Measurements from ENCODE around the gene GFPT2.

The GFPT2 gene

DNA sequence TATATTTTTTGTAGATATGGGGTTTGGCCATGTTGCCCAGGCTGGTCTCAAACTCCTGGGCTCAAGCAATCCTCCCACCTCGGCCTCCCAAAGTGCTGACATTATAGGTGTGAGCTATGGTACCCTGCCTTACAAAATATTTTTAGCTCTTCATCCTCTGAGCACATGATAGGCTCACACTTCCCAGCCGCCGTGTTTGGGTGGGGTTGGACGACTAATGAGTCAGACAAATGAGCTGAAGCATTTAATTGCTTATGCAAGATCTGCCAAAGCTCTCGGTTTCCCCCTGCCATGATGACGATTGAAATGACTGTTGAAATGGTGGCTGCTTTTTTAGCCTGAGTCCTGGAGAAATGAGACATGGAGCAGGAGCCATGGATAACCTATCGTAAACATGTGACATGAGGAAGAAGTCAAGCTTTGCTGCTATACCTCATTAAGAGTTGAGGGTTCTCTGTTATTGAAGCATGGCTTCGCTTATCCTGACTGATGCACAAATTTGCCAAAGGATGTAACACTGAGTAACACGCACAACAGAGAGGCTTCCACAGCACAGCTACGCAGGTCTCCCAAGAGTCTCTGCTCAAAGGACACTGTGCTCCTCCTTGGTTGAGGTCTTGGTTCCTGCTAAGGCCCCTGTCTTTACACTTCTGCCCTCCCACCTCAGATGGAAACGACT lies 48.2 kb upstream of the GFPT2 start:
- Histone ChIP-seq H3K36me3 (ENCODE audit: control insufficient read depth in 2 of 2, insufficient read depth in 1 of 2, low read length in 2 of 2) (no peaks in the 10 kb centered on the region), H3K4me1 (ENCODE audit: control insufficient read depth, insufficient read depth, low read length) (no peaks in the 10 kb centered on the region), H3K9me3 (ENCODE audit: control insufficient read depth, insufficient read depth, low read depth, low read length) (no peaks in the 10 kb centered on the region), H3K27ac (ENCODE audit: extremely low read depth, low read depth, low read length) (no peak overlapping the region), H3K4me3 (ENCODE audit: low read depth, low read length) (no peak overlapping the region)
- TF ChIP-seq MYNN (tag by site-specific recombination; IDR thresholded peaks at IDR 0.05; ENCODE audit: borderline replicate concordance) = no peak
- no peak for TF ChIP-seq ZBTB11 (tag by site-specific recombination; conservative IDR thresholded peaks at IDR 0.05; ENCODE audit: low read depth)
- no peak for TF ChIP-seq ZEB2 (tag by site-specific recombination; IDR thresholded peaks at IDR 0.05)
- TF ChIP-seq KLF1 (tag by site-specific recombination; IDR thresholded peaks at IDR 0.05) = no peak
- no peak for TF ChIP-seq ZNF692 (tag by site-specific recombination; IDR thresholded peaks at IDR 0.05)
- TF ChIP-seq ZNF610 (tag by site-specific recombination; IDR thresholded peaks at IDR 0.05; ENCODE audit: borderline replicate concordance) = no peak
- no peak for TF ChIP-seq ZNF777 (tag by site-specific recombination; IDR thresholded peaks at IDR 0.05; ENCODE audit: borderline replicate concordance)
- ChIA-PET CTCF (no interaction called here), POLR2A (no interaction called here)

DNA sequence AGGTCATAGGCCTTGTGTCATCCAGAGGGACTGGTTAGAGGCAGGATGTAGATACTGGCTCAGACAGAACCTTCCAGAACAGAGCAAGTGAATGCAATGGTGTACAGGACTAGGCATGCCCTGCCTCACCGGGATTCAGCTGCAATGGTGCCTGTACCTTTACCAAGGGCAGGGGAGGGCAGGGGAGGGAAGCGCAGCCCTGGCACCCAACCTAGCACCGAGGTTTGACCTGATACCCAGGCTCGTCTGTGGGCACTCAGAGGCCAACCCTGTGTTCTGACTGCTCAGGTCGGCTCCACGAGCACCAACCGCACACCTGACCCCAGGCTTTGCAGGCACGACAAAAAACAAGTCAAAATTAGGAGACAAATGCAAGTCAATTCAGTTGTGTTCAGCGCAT lies 47.3 kb upstream of the GFPT2 start:
- H3K36me3 ChIP-seq (ENCODE audit: control insufficient read depth in 2 of 2, insufficient read depth in 1 of 2, low read length in 2 of 2) = no peaks in the 10 kb centered on the region
- CTCF ChIA-PET = no interaction called here
- H3K4me3 ChIP-seq (ENCODE audit: low read depth, low read length) = no peak overlapping the region
- POLR2A ChIA-PET = no interaction called here
- H3K4me1 ChIP-seq (ENCODE audit: control insufficient read depth, insufficient read depth, low read length) = no peaks in the 10 kb centered on the region
- H3K9me3 ChIP-seq (ENCODE audit: control insufficient read depth, insufficient read depth, low read depth, low read length) = no peaks in the 10 kb centered on the region
- H3K27ac ChIP-seq (ENCODE audit: extremely low read depth, low read depth, low read length) = no peak overlapping the region
- TF ChIP-seq ZNF280C (tag by site-specific recombination; IDR thresholded peaks at IDR 0.05) = no peak
- no peak for TF ChIP-seq HIC1 (tag by site-specific recombination; IDR thresholded peaks at IDR 0.05)
- TF ChIP-seq ZNF341 (tag by site-specific recombination; IDR thresholded peaks at IDR 0.05; ENCODE audit: low read depth) = no peak
- no peak for TF ChIP-seq ZNF501 (tag by site-specific recombination; IDR thresholded peaks at IDR 0.05)

Measured in HEK293 (cell line).